ENCODE results near the gene GPX6. TPM values are rescaled to one million over a fixed set of nuclear protein-coding genes. Genes with fewer than 3 reads are reported as not detected.
"Not testable (repeated sequence)": the region's sequence is repeated elsewhere in the genome, so short reads cannot be mapped to it uniquely, and the experiment has no call there.

GPX6 gene
- total RNA-seq, 1 donor from 2014 or later = not detected

DNA sequence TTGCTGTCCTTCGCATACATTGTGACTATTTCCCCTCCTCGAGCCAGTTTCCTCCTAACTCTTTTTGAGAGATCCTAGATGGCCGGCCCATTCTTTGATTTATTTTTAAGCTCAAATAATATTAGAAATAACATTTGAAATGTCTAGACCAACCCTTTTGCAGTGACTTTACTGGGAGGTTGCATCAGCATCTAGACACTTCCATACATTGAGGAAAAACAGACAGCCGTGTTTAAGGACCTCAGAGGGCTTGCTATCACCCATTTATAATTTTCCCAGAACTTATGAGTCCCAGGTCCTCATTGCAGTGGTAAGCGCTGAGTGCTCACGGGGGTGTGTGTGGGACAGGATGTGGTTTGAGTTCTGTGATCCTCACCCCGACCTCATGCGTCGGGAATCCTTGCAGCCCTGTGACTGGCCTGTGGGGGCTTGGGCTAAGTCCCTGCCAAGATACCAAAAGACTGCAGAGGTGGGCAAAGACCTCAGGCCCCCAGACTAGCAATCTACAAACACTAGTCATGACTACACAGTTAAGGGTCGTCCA is 10.0 kb upstream of the GPX6 start, which contains the start of gene GPX5:
TSS of gene GPX5 (plus strand) at position 386 of the 544 bp plus-strand sequence. CDS start at position 519, 133 bp downstream.
- Mint-ChIP-seq H3K9me3 (ENCODE audit: unreplicated experiment) (no peaks in the 10 kb centered on the region), H3K27me3 (ENCODE audit: unreplicated experiment) (no peaks in the 10 kb centered on the region), H3K4me3 (ENCODE audit: unreplicated experiment) (no peak within 1 kb of the TSS), H3K4me1 (ENCODE audit: unreplicated experiment) (peaks cover 10% of the 10 kb centered on the region), H3K36me3 (ENCODE audit: low read depth, unreplicated experiment) (no peaks in the 10 kb centered on the region), H3K27ac (ENCODE audit: unreplicated experiment) (no peak within 1 kb of the TSS)
- TF ChIP-seq, protein P1, sequence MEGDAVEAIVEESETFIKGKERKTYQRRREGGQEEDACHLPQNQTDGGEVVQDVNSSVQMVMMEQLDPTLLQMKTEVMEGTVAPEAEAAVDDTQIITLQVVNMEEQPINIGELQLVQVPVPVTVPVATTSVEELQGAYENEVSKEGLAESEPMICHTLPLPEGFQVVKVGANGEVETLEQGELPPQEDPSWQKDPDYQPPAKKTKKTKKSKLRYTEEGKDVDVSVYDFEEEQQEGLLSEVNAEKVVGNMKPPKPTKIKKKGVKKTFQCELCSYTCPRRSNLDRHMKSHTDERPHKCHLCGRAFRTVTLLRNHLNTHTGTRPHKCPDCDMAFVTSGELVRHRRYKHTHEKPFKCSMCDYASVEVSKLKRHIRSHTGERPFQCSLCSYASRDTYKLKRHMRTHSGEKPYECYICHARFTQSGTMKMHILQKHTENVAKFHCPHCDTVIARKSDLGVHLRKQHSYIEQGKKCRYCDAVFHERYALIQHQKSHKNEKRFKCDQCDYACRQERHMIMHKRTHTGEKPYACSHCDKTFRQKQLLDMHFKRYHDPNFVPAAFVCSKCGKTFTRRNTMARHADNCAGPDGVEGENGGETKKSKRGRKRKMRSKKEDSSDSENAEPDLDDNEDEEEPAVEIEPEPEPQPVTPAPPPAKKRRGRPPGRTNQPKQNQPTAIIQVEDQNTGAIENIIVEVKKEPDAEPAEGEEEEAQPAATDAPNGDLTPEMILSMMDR (IDR thresholded peaks at IDR 0.05; ENCODE audit: unreplicated experiment) = no peak
- no peak for DNase-seq (ENCODE audit: low spot score)

DNA sequence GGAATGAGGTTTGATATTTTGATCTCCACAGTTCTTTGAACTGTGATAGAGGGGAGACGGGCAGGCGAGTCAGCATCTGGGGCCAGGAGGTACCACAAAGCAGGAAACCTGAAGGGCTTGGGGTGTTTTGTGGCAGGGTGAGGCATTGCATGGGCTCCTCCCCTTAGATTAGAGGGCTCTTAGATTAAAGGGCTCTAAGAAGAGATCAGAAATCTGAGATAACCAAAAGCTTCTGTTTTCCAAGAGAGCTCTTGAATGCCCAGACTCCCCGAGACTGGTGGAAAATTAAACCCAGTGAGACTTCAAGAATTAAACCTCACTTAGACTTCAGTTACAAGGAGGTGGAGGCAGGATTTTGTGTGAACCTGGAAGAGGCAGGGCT is 7.6 kb upstream of the GPX6 start:
- H3K27me3 Mint-ChIP-seq (ENCODE audit: unreplicated experiment) = no peaks in the 10 kb centered on the region

DNA sequence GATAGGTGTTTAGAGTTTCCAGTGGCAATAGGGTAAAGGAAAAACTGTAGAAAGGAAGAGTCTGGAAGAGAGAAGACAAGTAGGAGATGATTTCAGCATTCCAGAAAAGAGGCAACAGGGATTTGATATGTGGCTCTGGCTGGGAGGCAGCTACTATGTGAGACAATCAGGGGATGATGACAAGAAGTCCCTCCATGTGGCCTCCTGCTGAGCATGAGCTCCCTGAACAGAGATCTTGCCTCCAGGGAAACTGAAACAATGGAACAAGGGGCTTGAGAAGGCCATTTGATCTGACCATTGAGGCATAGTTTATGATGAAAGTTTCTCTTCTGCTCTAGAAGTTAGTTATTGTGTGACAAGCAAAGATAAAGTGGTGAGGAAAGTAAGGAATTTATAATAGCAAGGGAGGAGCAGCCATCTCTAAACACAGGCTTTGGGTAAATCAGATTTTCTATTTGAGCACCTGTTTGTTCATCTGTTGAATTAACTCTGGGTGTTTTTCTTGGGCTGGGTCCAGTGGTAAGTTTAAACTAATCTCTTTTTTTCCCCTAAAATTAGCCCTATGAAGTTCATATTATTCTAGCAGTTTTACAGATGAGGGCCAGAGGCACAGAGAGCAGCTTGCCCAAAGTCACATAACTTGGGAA is 7.1 kb upstream of the GPX6 start:
- H3K4me3 Mint-ChIP-seq (ENCODE audit: unreplicated experiment) = no peak overlapping the region
- no peaks in the 10 kb centered on the region for H3K36me3 Mint-ChIP-seq (ENCODE audit: low read depth, unreplicated experiment)
- no peaks in the 10 kb centered on the region for H3K9me3 Mint-ChIP-seq (ENCODE audit: unreplicated experiment)
- DNase-seq (ENCODE audit: low spot score) = no peak
- H3K4me1 Mint-ChIP-seq (ENCODE audit: unreplicated experiment) = peaks cover 10% of the 10 kb centered on the region
- TF ChIP-seq, protein P1 (IDR thresholded peaks at IDR 0.05; ENCODE audit: unreplicated experiment) = no peak
- H3K27me3 Mint-ChIP-seq (ENCODE audit: unreplicated experiment) = no peaks in the 10 kb centered on the region
- H3K27ac Mint-ChIP-seq (ENCODE audit: unreplicated experiment) = no peak overlapping the region

More for the DNA sequence above, 7.6 kb upstream of the GPX6 start:
- Mint-ChIP-seq H3K9me3 (ENCODE audit: unreplicated experiment) (no peaks in the 10 kb centered on the region), H3K4me1 (ENCODE audit: unreplicated experiment) (peaks cover 10% of the 10 kb centered on the region), H3K36me3 (ENCODE audit: low read depth, unreplicated experiment) (no peaks in the 10 kb centered on the region), H3K27ac (ENCODE audit: unreplicated experiment) (no peak overlapping the region), H3K4me3 (ENCODE audit: unreplicated experiment) (no peak overlapping the region)
- TF ChIP-seq, protein P1 (IDR thresholded peaks at IDR 0.05; ENCODE audit: unreplicated experiment) = no peak
- no peak for DNase-seq (ENCODE audit: low spot score)

DNA sequence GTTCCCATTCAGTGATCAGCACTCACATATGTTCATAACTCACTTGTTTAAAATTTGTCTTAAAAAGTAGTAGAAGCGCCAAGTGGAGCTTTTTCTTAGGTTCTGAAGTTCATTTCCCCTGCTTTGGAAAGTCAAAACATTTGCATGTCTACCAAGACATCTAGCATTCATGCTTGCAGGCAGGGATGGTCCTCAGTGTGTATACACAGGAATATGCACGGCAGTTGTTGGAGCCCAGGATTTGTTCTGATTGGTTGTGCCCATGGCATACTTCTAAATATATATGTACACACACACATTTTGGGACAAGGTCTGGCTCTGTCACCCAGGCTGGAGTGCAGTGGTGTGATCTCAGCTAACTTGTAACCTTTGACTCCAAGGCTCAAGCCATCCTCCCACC is 2.4 kb upstream of the GPX6 start:
- Mint-ChIP-seq H3K27me3 (ENCODE audit: unreplicated experiment) (no peaks in the 10 kb centered on the region), H3K9me3 (ENCODE audit: unreplicated experiment) (no peaks in the 10 kb centered on the region), H3K36me3 (ENCODE audit: low read depth, unreplicated experiment) (no peaks in the 10 kb centered on the region), H3K4me1 (ENCODE audit: unreplicated experiment) (peaks cover 10% of the 10 kb centered on the region), H3K27ac (ENCODE audit: unreplicated experiment) (no peak overlapping the region), H3K4me3 (ENCODE audit: unreplicated experiment) (no peak overlapping the region)
- TF ChIP-seq, protein P1 (IDR thresholded peaks at IDR 0.05; ENCODE audit: unreplicated experiment) = no peak
- no peak for DNase-seq (ENCODE audit: low spot score)

DNA sequence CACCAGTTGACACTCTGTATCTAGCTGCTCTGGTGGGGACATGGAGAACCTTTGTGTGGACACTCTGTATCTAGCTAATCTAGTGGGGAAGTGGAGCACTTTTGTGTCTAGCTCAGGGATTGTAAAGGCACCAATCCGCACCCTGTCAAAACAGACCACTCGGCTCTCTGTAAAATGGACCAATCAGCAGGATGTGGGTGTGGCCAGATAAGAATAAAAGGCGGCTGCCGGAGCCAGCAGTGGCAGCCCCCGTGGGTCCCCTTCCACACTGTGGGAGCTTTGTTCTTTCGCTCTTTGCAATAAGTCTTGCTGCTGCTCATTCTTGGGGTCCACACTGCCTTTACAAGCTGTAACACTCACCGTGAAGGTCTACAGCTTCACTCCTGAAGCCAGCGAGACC is 3.2 kb downstream of the GPX6 start:
- H3K4me1 Mint-ChIP-seq (ENCODE audit: unreplicated experiment); H3K27me3 Mint-ChIP-seq (ENCODE audit: unreplicated experiment); DNase-seq (ENCODE audit: low spot score): not testable (repeated sequence)

More for the DNA sequence above, 3.2 kb downstream of the GPX6 start:
- not testable (repeated sequence) for H3K27ac Mint-ChIP-seq (ENCODE audit: unreplicated experiment); H3K36me3 Mint-ChIP-seq (ENCODE audit: low read depth, unreplicated experiment); H3K4me3 Mint-ChIP-seq (ENCODE audit: unreplicated experiment); H3K9me3 Mint-ChIP-seq (ENCODE audit: unreplicated experiment)
